Midbrain (tissue), 1 donor: ENCODE results near the gene KATNB1.

ENCODE experiments used
- DNase-seq: peaks from one replicate; lab custom pipeline; 2025; lab: John Stamatoyannopoulos, UW

The KATNB1 gene

GRCh38 chr16:57735755-57736418 lies at the start of gene KATNB1:
KATNB1 (plus strand) TSS chr16:57735770; CDS start chr16:57737244, 1,474 bp downstream.
- DNase-seq = no peak

DNA sequence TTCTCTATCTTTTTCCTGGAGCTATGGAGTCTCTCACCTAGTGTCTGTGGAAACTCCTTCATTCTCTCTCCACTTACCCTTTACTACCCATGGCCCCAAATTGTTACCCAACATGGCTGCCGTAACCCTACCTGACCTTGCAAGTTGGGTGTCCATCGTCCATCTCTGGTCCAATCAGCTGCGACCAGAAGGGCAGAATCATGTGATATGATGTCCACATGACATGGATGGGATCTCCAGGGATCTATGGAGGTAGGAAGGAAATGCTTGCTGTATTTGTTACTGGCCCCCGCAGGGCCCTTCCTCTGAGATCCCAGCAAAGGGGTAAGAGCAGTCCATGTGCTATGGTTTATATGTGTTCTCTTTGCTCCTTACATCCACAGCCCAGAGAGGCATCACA lies 49.0 kb upstream of the KATNB1 start:
- no peak for DNase-seq

- no peak for DNase-seq
These were observed 48.1 kb upstream of the KATNB1 start for GRCh38 chr16:57687363-57687929.

GRCh38 chr16:57688487-57688986 lies 47.0 kb upstream of the KATNB1 start:
- DNase-seq = no peak

DNA sequence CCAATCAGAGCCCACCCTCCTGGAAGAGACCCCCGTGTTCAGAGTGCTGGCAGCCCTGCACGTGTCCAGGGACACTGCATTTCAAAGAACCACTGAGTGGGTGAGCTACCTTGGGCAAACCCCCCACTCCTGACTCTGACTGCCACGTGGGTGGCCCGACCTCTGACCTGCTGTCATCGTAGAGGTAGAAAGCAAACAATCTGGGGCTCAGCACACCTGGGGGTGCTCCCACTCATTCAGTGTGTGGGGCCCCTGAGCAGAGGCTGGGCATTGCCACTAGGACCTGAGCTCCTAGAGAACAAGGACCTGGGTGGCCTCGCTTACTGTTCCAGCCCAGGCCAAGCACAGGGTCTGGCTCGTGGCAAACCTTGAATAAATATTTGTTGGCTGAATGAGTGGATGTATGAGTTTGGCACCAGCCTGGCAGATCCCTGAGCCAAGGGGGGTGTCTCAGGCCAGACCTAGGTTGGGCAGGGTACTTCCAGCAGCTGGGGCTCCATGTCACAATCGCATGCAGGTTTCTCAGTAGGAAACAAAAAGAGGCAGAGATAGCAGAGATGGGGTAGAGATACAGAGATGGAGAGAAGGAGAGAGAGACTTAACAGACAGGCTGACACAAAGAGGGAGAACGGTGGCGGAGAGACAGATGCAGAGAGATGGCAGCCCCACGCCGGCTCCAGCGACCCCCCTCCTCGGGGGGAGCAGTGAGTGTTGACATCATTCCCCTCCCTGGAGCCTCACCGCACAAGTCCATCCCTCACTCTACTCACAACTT lies 46.4 kb upstream of the KATNB1 start:
- DNase-seq = no peak

DNA sequence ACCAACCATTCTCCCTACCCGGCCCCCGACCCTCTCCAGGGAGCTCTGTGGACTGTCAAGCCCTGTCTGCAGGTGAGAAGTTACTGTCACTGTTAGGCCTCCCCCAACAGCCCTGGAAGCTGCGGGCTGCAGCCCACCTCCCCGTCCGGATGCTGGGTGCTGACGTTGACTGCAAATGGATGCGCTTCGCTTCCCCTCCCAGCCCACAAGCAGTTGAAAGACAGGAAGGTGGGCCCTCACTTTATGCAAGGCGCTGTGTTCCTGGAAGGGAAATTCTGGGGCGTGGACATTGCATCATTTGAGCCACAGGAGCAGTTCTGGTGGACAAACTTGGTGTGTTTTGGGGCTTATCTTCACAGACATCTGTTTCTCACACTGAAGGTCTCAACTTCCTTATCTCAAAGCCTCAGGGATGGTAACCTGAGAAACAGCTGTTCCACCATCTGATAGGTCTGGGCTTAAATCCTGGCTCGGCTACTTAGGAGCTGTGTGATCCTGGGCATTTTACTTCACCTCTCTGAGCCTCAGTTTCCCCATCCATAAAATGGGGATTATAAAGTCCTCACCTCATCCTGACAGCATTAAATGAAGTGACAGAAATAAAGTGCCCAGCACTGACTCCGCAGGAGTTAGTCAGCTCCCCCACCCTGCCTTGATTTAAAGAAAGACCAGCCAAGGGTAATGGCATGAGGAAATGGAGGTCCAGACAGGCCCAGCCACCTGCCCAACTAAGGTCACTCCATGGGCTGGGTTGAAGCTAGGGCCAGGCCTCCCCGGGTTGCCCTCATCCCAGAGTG lies 45.6 kb upstream of the KATNB1 start:
- DNase-seq = no peak

DNA sequence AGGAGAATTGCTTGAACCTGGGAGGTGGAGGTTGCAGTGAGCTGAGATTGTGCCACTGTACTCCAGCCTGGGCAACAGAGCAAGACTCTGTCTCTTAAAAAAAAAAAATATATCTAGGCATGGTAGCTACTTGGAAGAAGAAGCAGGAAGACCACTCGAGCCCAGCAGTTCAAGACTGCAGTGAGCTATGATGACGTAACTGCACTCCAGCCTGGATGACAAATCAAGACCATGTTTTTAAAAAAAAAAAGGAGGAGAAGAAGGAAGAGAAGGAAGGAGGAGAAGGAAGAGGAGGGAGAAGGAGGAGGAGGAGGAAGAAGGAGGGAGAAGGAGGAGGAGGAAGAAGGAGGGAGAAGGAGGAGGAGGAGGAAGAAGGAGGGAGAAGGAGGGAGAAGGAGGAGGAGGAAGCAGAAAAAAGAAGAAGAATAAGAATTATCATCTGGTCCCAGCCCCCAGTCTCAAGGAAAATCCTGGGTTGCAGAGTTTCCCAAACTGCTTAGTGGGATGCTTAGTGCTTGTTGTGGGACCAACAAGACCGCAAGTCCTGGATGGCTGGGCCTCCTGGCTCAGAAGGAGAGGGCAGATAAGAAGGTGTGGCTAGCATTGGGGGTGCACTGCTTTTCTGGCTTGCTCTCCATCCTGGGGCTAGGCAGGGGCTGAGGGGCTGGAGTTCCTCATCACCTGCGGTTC lies 44.6 kb upstream of the KATNB1 start:
- DNase-seq = no peak

DNA sequence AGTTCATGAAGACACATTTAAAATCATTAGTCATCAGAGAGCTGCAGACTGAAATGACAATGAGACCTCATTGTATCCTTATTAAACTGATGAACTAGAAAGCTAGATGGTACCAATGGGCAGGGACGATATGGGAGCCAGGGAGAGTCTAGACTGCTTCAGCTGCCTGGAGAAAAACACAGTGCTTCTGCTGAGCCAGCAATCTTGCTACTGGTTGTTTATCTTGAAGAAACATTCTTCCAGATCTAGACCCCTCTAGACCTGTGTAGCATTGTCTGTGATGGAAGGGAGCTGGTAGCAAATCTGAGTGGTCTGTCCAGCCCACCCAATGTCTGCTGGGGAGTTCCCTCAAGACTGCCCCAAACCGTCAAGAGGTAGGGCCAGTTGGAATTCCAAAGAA lies 42.9 kb upstream of the KATNB1 start:
- no peak for DNase-seq

- DNase-seq = no peak
These were observed 42.0 kb upstream of the KATNB1 start for GRCh38 chr16:57693550-57693949.

DNA sequence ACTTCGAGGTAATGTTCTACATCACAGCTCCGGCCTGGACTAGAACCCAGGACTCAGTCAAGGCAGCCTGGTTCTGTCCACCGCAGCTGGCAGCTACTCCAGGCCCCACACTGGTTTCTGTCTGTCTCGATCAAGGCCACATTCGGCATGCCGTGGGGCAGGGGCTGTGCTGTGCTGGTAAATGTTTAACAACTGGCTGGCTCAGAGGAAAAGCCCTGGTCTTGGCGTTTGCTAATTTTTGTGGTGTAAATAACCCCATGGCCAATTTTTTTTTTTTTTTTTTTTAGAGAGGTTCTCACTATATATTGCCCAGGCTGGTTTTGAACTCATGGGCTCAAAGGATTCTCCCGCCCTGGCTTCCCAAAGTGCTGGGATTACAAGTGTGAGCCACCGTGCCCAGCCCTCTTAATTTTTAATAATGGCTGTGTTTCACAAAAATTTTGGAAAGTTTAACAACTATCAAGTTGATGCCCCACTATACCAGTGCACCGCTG lies 41.3 kb upstream of the KATNB1 start:
- DNase-seq = no peak

DNA sequence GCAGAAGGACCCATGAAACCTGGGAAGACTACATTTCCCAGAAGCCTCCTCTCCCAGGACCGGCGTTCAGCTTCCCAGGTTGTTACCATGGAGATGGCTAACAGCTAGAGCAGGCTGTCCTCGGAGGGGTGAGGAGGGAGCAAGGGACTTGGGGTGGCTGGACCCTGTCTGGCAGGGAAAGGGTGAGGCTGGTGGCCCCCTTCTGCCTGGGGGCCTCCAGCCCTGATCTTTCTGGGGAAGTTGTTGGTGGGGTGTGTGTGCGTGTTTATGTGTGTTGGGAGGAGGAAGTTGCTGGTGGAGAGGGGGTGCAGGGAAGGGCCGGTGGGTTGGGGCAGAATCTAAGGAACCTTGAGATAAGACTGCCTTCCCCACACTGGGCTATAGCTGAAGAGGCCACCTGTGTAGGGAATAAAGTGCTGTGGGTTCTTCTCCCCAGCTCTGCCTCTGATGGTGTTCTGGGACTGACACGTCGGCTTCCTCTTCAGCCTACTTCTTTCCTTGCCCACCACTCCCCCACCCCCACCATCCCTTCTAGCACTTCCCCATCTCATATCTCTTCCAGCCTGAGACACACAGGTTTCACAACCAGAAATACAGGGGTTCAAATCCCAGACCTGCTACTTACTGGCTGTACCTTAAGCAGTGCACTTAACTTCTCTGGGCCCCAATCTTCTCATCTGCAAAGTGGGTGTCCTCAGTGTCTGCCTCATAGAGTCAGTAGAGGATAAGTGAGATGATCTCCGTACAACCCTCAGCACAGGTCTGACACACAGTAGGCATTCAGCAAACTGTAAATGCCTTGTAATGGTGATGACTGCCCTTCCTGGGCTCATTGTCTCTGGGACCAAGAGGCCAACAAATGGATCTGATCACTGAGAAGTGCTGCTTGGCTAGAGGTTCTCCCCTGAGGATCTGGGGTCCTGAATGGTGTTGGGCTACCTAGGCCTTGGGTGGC lies 40.6 kb upstream of the KATNB1 start, which contains the start of gene DRC7:
TSS of gene DRC7 (plus strand) at position 82 of the 955 bp plus-strand sequence. CDS start 3,144 bp downstream, outside the sequence.
- peak; percentile 60 for DNase-seq

DNA sequence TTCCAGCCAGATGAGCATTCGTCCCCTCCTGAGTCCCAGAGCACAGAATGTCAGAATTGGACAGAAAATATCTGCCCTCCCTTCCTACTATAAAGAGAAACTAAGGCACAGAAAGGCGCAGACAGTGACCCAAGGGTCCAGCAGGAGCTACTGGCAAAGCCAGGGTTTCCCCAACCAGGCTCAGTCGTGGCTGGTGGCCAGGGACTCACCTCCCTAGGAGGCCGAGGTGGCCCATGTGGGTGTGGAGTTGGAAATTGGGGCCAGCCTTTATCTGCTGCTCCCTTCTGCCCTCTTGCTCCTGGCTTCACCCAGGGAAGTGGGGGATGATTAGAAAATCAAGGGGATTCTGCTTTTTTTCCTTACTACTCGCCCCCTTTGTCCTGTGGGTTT lies 39.9 kb upstream of the KATNB1 start:
- no peak for DNase-seq

DNA sequence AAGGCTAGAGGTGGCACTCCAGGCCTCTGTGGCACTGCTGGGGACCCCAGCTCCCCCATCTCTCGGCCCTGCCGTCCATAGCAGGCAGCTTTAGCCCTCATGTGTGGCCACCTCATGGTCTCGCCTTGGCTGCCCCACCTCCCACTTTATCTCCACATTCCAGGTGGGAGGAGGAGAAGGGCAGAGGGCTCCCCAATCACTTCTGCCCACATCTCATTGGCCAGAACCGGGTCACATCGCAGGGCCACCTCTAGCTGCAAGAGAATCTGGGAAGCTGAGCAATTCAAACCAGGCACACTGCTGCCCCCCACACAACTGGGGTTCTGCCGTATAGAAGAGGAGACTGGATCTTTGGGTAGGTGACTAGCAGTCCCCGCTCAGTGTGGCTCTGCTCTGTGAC lies 39.3 kb upstream of the KATNB1 start:
- DNase-seq = no peak

GRCh38 chr16:57697896-57698537 lies 37.6 kb upstream of the KATNB1 start:
- no peak for DNase-seq

- no peak for DNase-seq
These were observed 36.7 kb upstream of the KATNB1 start for GRCh38 chr16:57698812-57699405.

GRCh38 chr16:57699481-57699880 lies 36.1 kb upstream of the KATNB1 start:
- no peak for DNase-seq

GRCh38 chr16:57699899-57700298 lies 35.7 kb upstream of the KATNB1 start:
- no peak for DNase-seq

GRCh38 chr16:57700781-57701551 lies 34.6 kb upstream of the KATNB1 start:
- no peak for DNase-seq
